OCI-LY1 (cell line): ENCODE data around the gene CCL19.

Source experiments
- CTCF ChIP-seq: fragments of 200-600 bp; sonication (generic), shearing (Covaris generic); IDR thresholded peaks from 2 replicates; pipeline ENCODE4 v1.5.1; 2017; ENCODE audit warnings: mild to moderate bottlenecking, antibody characterized with exemption, low read length, moderate library complexity, mixed read lengths
- EZH2 ChIP-seq: fragments of 200-600 bp; sonication (generic), shearing (Covaris generic); IDR thresholded peaks from 2 replicates; pipeline ENCODE4 v1.8.0; 2017; ENCODE audit warnings: borderline replicate concordance, mixed run types, mild to moderate bottlenecking, antibody characterized with exemption, low read length, moderate library complexity, mixed read lengths

DNA sequence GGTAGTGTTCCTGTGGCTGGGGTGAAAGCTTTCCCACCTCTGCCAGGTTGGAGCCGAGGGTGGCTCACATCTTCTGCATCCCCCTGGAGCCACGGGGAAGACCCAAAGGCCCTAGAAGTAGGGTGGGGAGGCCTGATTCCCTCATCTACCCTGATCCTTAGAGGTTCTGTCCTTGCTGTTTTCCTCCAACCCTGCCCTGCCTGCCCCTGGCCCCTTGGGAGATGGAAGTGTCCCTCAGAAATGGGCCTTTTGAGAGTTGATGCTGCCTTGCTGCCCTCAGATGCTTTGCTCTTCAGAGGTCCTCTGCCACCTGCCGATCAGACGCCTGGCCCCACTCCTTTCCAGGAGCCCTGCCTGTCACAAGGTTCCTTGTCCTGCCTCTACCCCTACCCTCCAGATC is 6.3 kb downstream of the CCL19 start:
- TF ChIP-seq CTCF (no peak), EZH2 (no peak)
